ENCODE data around the gene SPHK1. TPM values are rescaled to one million over a fixed set of nuclear protein-coding genes. Genes with fewer than 3 reads are reported as not detected.
"Not testable (repeated sequence)": the region's sequence is repeated elsewhere in the genome, so short reads cannot be mapped to it uniquely, and the experiment has no call there.

SPHK1 gene, protein sequence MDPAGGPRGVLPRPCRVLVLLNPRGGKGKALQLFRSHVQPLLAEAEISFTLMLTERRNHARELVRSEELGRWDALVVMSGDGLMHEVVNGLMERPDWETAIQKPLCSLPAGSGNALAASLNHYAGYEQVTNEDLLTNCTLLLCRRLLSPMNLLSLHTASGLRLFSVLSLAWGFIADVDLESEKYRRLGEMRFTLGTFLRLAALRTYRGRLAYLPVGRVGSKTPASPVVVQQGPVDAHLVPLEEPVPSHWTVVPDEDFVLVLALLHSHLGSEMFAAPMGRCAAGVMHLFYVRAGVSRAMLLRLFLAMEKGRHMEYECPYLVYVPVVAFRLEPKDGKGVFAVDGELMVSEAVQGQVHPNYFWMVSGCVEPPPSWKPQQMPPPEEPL
- 60.4 and 60.5 TPM in 2 replicates for total RNA-seq (2014; rRNA removed; shearing (Covaris generic))
- polyA plus RNA-seq (2015; cell fraction: cytosol; rRNA removed): 79.0 and 79.8 TPM in 2 replicates
- polyA plus RNA-seq (2015; cell fraction: nucleus; rRNA removed): 184 and 217 TPM in 2 replicates

DNA sequence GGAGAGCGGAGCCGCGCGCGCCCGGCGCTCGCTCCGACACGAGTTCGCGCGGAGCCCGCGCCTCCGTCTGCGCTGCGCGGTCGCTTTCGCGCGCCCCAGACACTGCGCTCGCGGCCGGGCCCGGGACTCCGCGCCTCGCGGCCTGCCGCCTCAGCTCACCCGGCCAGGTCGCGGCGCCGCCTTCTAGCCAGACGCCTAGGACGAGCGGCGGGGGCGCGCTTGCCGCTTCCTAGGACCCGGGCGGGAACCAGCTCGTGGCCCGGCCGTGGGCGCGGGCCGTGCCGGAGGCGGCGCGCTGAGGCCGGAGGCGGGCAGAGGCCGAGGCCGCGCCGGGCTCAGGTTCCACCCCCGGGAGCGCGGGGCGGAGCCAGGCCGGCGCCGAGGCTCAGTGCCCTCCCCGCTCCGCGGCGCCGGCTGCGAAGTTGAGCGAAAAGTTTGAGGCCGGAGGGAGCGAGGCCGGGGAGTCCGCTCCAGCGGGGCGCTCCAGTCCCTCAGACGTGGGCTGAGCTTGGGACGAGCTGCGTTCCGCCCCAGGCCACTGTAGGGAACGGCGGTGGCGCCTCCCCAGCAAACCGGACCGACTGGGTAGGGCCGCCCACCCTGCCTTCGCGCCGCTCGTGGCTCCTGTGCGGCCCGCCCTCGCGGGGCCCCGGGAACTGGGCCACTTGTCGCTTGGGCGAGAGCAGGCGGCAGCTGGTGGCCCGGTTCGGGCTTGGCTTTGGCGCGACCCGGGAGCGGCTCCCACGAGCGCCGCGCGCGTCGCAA, at the start of gene SPHK1:
TSS of gene SPHK1 (plus strand) at position 388 of the 765 bp plus-strand sequence. CDS start 1,036 bp downstream, outside the sequence.
- in situ Hi-C loops (cut with HindIII; ENCODE audit: low pct_unique_long_range_greater_than_20kb, low sequenced_read_pairs): no loop called here
- peak; percentile 83 for DNase-seq (ENCODE audit: low read depth, low spot score)

DNA sequence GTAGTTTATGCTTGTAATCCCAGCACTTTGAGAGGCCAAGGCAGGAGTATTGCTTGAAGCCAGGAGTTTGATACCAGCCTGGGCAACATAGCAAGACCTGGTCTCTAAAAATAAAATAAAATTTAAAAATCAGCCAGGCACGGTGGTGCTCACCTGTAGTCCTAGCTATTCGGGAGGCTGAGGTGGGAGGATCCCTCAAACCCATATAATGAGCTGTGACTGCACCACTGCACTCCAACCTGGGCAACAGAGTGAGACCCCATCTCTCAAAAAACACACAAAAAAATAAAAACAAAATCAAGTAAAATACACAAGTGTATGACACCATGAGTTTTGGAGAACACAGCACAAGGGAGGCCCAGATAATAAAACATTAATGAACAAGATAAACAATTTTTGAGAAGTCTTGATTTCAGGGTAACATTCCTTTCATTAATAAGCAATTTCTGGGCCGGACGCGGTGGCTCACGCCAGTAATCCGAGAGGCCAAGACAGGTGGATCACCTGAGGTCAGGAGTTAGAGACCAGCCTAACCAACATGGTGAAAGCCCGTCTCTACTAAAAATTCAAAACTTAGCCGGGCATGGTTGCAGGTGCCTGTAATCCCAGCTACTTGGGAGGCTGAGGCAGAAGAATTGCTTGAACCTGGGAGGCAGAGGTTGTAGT, 48.6 kb upstream of the SPHK1 start:
- in situ Hi-C loops (cut with HindIII; ENCODE audit: low pct_unique_long_range_greater_than_20kb, low sequenced_read_pairs): loop anchor here (25.0 kb wide), 1 partner anchor 101 kb away; no protein-coding TSS in a partner anchor
- no peak for DNase-seq (ENCODE audit: low read depth, low spot score)

DNA sequence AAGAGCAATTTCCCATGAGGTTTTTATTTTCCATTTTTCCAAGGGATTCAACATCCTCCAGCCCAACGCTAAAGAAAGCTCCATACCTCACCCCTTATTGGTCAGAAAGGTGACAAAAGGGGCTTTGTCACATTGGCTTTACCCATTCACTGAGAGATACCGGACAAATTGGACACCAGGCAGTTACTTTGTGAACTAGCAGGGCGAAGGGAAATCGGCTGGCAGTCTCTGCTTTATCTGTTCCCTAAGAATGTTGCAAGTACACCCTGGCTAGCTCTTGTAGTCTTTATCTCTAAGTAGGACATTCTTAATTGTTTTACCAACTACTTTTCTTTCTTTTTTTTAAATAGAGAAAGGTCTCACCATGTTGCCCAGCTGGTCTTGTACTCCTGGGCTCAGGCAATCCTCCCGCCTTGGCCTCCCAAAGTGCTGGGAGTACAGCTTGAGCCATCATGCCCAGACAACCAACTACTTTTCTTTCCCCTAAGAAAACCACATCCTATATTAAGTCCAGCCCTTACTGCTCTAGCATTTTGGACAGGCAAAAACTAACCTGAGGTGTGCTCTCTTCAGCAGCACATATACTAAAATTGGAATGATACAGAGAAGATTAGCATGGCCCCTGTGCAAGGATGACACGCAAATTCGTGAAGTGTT, 47.5 kb upstream of the SPHK1 start:
- no peak for DNase-seq (ENCODE audit: low read depth, low spot score)
- in situ Hi-C loops (cut with HindIII; ENCODE audit: low pct_unique_long_range_greater_than_20kb, low sequenced_read_pairs): loop anchor here (25.0 kb wide), 1 partner anchor 100 kb away; no protein-coding TSS in a partner anchor

DNA sequence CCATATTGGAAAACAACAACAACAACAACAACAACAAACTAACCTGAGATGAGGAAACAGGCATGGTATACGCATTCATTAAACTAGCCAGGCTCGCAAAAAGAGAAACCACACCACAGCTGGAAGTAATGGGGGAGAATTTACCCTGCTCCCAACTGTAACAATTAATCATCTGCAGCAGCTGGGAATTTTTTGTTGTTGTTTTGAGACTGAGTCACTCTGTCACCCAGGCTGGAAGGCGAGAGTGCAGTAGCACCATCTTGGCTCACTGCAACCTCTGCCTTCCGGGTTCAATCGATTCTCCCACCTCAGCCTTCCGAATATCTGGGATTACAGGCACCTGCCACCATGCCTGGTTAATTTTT, 47.0 kb upstream of the SPHK1 start:
- in situ Hi-C loops (cut with HindIII; ENCODE audit: low pct_unique_long_range_greater_than_20kb, low sequenced_read_pairs): loop anchor here (25.0 kb wide), 1 partner anchor 100 kb away; no protein-coding TSS in a partner anchor
- DNase-seq (ENCODE audit: low read depth, low spot score): no peak

DNA sequence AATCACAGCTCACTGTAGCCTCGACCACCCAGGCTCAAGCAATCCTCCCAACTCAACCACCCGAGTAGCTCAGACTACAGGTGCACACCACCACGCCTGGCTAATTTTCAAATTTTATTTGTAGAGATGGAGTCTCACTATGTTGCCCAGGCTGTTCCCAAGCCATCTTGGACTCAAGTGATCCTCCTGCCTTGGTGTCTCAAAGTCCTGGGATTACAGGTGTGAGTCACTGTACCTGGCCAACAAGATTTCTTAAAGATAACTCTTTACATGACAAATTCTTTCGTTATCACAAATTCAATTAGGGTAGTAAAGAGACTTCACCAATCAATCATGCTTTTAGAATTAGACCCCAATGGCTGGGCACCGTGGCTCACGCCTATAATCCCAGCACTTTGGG, 43.1 kb upstream of the SPHK1 start:
- no peak for DNase-seq (ENCODE audit: low read depth, low spot score)
- in situ Hi-C loops (cut with HindIII; ENCODE audit: low pct_unique_long_range_greater_than_20kb, low sequenced_read_pairs): loop anchor here (25.0 kb wide), 1 partner anchor 96 kb away; no protein-coding TSS in a partner anchor

DNA sequence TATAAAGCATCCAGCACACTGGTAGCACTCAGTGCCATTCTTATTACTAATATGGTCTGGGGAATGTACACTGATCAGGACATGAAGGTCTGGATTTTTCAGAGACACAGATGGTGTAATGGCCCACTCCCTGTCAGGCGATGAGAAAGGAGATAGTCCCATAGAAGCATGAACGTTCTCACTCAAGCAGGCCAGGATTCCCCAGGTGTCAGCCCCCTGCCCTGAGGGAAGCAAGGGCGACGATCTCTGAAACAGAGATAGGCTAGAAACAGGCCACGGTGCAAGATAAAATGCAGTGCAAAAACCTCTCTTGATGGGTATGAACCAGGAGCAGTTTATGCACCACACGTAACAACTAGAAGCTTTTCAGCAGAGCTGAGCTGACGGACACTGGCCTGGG, 41.3 kb upstream of the SPHK1 start:
- in situ Hi-C loops (cut with HindIII; ENCODE audit: low pct_unique_long_range_greater_than_20kb, low sequenced_read_pairs): loop anchor here (25.0 kb wide), 1 partner anchor 94 kb away; no protein-coding TSS in a partner anchor
- no peak for DNase-seq (ENCODE audit: low read depth, low spot score)

DNA sequence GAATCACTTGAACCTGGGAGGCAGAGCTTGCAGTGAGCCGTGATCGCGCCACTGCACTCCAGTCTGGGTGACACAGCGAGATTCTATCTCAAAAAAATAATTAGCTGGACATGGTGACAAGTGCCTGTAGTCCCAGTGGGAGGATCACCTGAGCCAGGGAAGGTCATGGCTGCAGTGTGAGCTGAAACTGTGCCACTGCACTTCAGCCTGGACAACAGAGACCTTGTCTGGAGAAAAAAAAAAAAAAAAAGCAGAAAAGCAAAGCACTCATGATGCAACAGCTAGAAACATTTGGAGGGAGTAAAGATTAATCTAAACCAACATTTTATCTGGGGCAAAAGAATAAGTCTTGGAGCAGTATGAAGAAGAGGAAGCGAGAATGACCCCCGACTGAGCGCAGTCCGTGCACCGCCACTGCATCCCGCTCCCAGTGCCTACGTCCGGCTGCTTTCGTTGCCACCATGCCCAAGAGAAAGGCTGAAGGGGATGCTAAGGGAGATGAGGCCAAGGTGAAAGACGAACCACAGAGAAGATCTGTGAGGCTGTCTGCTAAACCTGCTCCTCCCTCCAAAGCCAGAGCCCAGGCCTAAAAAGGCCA, 38.9 kb upstream of the SPHK1 start:
- peak; percentile 51 for DNase-seq (ENCODE audit: low read depth, low spot score)
- in situ Hi-C loops (cut with HindIII; ENCODE audit: low pct_unique_long_range_greater_than_20kb, low sequenced_read_pairs): loop anchor here (25.0 kb wide), 1 partner anchor 92 kb away; no protein-coding TSS in a partner anchor

DNA sequence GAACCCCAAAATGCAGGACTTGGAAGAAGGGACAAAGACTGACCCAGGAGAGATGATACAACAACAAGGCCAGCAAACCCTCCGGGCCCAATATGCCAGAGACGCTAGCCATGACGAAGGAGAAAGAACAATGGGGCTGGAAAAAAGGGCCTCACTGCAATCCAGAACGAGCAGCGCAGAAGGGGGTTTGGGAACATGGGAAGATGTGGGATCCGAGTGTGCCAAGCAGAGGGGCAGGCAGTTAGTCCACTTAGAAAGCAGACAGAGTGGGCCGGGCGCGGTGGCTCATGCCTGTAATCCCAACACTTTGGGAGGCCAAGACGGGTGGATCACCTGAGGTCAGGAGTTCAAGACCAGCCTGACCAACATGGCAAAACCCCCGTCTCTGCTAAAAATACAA, 37.5 kb upstream of the SPHK1 start:
- DNase-seq (ENCODE audit: low read depth, low spot score): not testable (repeated sequence)
- in situ Hi-C loops (cut with HindIII; ENCODE audit: low pct_unique_long_range_greater_than_20kb, low sequenced_read_pairs): loop anchor here (25.0 kb wide), 1 partner anchor 90 kb away; no protein-coding TSS in a partner anchor

DNA sequence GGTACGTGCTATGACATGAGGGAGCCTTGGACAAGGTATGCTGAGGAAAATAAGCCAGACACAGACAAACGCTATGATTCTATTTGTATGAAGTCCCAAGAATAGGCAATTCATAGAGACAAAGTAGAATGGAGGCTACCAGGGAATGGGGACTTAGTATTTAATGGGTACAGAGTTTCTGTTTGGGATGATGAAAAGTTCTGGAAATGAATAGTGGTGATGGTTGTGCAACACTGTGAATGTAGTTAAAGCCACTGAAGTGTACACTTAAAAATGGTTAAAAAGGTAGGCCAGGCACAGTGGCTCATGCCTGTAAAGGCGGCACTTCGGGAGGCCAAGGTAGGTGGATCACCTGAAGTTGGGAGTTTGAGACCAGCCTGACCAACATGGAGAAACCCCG, 33.9 kb upstream of the SPHK1 start:
- in situ Hi-C loops (cut with HindIII; ENCODE audit: low pct_unique_long_range_greater_than_20kb, low sequenced_read_pairs): no loop called here
- no peak for DNase-seq (ENCODE audit: low read depth, low spot score)

DNA sequence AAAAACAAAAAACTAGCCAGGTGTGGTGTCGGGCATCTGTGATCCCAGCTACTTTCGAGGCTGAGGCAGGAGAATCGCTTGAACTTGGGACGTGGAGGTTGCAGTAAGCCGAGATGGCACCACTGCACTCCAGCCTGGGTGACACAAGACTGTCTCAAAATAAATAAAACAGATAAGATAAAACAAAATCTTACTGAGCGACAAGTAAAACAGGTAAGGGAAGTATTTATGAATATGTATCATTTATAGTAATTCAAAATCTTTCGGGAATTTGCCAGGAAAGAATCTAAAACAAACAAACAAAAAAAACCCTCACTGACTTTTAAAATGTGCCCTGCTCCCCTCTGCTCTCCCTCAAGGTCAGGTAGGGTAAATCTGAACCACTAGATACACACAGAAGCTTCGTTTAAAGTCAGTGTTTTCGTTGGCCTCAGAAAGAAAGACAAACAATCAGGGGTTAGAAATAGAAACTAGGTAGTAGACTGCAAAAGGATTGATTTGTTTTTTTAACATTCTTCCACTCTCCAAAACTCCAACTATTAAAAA, 32.8 kb upstream of the SPHK1 start:
- DNase-seq (ENCODE audit: low read depth, low spot score): no peak
- in situ Hi-C loops (cut with HindIII; ENCODE audit: low pct_unique_long_range_greater_than_20kb, low sequenced_read_pairs): no loop called here

DNA sequence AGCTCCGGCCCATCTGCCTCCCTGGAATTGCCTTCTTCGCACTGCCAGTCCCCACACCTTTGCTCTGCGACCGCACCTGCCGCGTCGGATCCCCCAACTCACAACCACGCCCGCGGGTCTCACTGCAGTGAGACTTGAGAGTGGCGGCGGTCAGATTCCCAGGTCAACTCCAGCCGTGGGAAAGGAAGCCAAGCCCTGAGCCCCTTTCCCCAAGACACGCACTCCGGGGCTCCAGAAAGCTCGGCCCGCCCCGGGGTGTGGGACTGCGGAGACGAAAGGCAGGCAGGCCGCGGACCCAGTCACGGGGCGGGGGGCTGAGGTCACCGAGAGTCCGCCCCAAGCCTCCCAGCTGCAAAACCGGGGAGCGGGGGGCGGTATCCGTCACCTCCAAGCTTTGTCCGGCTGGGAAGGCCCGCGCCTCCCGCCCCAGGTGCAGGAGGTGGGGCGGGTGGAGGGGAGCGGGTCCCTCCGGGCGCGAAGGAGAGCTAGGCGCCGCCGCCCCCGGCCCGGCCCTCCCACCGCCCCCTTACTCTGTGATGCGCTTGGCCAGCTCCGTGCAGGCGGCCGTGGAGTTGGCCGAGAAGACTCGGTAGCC, 31.3 kb upstream of the SPHK1 start:
- DNase-seq (ENCODE audit: low read depth, low spot score): no peak
- in situ Hi-C loops (cut with HindIII; ENCODE audit: low pct_unique_long_range_greater_than_20kb, low sequenced_read_pairs): no loop called here

DNA sequence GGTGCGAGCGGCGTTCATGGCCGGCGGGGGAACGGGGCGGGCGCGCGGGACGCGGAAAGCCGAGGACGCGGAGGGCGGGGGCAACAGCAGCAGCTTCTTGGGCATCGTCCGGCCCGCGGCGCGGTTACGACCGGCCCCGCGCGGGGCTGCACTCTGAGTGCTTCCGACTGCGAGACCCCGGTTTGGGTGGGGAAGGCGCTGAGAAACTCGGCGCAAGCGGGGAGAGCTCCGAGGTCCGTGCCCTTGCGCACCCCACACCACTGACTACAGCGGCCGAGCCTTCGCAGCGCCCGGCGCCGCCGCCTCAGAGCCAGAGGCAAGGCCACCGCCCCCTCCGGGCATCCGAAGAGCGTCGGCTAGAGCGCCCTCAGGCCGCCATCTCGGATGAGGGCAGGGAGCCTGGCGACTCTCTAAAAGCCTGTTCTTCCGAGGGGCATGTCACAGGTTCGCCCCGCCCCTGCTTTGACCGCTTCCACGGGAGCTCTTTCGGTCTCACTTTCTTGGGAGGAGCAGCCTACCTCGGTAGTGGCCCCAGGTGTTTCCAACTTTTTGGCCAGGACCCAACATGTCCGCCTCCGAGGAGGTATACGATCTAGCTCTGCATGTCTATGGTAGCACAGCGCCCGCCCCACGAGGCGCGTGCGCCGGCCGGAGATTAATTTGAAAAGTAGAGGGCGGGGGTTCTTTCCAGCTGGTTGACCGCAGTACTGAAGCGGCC, 30.7 kb upstream of the SPHK1 start, which contains the start of gene PRPSAP1:
TSS of gene PRPSAP1 (minus strand) at position 318 of the 718 bp plus-strand sequence. CDS start at position 105, 213 bp downstream.
- in situ Hi-C loops (cut with HindIII; ENCODE audit: low pct_unique_long_range_greater_than_20kb, low sequenced_read_pairs): no loop called here
- DNase-seq (ENCODE audit: low read depth, low spot score): peak; percentile 97

DNA sequence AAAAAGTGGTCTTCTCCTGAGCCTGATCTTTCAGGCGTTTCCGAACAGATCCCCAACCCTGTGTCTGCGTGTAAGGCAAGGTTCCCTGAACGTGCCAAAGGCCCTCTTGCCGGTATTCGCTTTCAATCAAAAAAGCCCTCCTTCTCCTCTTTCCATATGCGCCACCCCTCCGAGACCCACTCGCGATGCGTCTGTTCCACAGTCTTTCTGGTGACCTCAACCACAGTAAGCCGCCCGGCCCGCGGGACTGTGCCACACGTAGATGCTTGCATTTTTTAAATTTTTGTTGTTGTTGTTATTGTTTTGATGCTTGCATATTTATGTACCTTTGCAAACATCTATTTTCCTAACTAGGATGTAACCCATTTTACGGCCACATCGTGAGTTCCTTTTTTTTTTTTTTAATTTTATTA, 30.1 kb upstream of the SPHK1 start:
- in situ Hi-C loops (cut with HindIII; ENCODE audit: low pct_unique_long_range_greater_than_20kb, low sequenced_read_pairs): no loop called here
- DNase-seq (ENCODE audit: low read depth, low spot score): no peak

DNA sequence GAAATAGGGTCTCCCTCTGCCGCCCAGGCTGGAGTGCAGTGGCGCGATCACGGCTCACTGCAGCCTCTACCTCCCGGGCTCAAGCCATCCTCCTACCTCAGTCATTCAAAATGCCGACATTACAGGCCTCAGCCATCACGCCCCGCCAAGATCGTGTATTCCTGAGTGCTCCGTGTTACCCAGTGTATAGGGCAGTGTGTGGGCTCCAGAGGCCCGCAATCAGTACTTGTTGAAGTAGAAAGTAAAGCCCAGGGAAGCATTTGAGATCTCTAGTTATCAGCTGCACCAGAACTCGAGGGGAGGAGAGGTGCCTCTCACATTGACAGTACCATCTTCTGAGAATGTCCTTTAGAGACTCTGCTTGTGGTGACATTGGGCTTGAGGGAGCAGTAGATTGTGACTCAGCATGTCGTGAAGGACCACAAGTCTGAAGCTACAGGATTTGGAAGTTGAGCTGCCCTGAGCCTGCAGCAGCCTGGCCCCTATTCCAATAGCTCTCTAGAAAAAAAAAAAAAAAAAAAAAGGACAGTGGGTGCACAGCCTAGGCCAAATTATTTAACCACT, 29.6 kb upstream of the SPHK1 start:
- in situ Hi-C loops (cut with HindIII; ENCODE audit: low pct_unique_long_range_greater_than_20kb, low sequenced_read_pairs): no loop called here
- DNase-seq (ENCODE audit: low read depth, low spot score): peak; percentile 14

DNA sequence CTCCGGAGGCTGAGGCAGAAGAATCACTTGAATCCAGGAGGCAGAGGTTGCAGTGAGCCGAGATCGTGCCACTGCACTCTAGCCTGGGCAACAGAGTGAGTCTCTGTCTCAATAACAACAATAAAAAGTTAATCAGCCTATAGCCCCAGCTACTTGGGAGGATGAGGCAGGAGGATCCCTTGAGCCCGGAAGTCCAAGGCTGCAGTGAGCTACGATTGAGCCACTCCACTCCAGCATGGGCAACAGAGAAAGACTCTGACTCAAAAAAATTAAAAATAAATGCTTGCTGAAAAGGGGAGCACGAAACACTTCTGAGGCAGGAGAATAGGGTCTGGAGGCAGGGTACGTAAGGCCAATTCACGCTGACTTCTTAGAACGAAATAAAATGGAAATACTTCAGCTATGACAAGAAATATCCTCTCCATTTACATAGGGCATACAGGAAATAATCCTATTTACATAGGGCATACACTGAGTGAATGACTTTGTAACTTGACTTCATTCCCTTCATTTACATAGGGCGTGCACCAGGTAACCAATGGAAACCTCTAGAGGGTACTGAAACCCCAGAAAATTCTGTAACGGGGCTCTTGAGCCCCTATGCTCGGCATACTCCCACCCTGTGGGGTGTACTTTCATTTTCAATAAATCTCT, 27.5 kb upstream of the SPHK1 start:
- no peak for DNase-seq (ENCODE audit: low read depth, low spot score)
- in situ Hi-C loops (cut with HindIII; ENCODE audit: low pct_unique_long_range_greater_than_20kb, low sequenced_read_pairs): no loop called here
